ENCODE results near the gene UBE4B.

UBE4B gene

DNA sequence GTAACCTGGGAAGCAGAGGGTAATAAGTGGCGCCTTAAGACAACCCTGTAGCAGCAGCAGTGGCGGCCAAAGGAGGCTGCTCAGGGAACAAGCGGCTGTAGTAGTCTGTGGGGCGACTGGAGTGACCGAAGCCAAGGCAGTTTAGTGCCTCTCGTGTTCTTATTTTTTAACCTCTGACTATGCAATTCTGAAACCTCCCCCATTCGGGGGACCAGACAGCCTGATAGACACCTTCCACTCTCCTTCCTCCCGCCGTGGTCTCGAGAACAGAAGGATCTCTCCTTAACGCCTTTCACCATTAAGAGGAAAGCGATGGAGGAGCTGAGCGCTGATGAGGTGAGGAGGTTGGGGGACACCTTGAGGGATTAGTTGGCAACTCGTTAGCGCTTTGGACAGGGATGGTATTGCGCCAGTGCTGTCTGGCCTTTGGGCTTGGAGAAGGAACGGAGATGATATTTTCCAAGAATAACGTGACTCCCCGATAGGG is 644 bp downstream of the UBE4B start:
- peak overlapping the region; percentile 98 for H3K4me3 ChIP-seq (ENCODE audit: low read depth, low read length)

DNA sequence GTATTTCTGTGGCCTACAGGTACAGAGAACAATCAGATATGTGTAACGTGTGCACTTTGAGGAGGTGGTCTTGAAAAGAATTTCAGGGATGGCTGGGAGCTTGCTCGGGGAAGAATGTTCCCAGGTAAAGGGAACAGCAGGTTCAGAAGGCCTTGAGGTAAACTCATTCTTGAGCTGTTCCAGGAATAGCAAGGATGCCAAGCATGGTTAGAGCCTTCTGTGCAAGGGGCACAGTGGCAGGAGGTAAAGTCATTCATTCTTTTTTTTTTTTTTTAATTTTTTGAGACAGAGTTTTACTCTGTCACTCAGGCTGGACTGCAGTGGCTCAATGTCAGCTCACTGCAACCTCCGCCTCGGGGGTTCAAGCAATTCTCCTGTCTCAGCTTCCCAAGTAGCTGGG is 10.0 kb downstream of the UBE4B start:
- H3K4me3 ChIP-seq (ENCODE audit: low read depth, low read length): no peak overlapping the region

DNA sequence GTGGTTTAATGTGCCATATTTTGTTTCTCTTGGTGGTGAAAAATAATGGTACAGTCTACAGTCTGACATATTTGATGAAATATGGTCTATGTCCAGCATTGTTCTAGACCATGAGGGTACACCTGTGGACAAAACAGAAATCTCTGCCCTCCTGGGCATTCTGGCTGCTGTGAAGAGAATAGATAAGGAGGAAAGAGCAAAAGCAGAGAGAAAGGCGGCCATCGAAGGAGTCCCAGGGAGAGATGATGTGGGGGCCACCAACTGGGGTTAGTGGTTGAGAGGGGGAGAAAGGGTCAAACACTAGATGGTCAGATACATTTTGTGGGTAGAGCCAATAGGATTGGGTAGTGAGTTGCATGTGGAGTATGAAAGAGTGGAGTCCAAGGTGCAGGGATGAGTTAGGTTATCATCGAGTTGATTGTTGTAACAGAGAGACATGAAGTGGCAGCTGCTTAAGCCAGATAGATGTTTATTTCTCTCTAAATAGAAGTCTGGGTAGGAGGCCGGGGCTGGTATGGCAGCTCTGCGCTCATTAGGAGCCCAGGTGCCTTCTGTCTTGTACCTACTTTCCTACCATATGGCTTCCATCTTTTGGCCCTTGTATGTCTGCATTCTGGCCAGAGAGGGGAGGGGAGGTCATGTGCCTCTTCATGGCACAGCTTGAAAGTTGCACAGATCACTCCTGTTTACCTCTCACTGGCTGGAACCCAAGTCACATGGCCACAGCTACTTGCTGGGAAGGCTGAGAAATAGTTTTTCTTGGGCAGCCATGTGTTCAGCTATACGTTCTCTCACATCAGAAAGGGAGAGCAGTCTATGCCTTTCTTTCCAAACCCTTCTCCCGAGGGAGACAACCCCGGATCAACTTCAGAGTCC is 13.0 kb downstream of the UBE4B start:
- no peak overlapping the region for H3K4me3 ChIP-seq (ENCODE audit: low read depth, low read length)

DNA sequence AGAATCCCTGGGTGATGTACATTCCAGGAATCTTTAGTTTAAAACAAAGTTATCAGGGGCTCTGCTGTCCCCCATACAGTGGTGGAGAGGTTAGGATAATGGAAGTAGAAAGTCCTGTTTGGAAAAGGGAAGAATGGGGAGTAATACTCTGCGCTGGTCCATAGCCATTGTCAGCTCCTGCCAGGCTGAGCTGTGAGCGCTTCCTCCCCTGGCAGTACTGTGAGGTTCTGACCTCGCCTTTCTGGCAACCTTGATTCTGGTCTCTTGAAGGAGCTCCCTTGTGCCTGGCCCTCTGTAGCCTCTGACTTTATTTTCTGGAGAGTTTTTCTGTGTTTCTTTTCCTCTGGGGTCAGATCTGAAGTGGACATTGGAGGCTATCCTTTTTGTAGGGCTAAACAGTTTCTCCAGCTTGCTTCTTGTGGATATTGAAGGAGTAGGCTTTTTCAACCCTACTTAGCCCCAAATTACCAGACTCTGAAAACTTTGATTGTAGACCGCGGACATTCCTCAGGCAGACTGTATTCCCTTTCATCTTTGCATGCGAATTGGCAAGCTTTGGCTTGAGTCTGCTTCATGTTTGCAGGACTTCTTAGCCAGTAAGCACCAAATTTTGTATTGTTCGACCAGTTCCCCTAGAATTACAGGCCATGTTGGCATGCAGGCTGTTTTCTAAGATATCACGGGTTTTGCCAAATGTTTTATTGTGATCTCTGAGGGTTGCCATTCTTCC is 13.8 kb downstream of the UBE4B start:
- H3K4me3 ChIP-seq (ENCODE audit: low read depth, low read length): no peak overlapping the region

GRCh38 chr1:10048601-10049000 is 15.8 kb downstream of the UBE4B start:
- H3K4me3 ChIP-seq (ENCODE audit: low read depth, low read length): no peak overlapping the region

DNA sequence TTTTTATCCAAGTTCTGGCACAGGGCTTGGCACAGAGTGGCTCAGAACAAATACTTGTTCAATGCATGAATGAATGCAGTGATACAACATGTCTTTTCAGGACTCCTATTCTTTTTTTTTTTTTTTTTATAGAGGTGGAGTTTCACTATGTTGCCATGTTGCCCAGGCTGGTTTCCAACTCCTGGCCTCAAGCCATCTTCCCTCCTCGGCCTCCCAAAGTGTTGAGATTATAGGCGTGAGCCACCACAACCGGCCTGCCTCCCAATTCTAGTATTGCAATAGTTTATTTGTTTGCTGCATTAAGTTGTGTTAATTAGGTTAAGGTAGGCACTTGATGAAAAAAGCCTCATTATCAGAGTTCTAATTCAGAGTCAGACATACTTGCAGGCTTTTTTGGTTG is 17.9 kb downstream of the UBE4B start:
- H3K4me3 ChIP-seq (ENCODE audit: low read depth, low read length): no peak overlapping the region

GRCh38 chr1:10051656-10052055 is 18.9 kb downstream of the UBE4B start:
- no peak overlapping the region for H3K4me3 ChIP-seq (ENCODE audit: low read depth, low read length)

DNA sequence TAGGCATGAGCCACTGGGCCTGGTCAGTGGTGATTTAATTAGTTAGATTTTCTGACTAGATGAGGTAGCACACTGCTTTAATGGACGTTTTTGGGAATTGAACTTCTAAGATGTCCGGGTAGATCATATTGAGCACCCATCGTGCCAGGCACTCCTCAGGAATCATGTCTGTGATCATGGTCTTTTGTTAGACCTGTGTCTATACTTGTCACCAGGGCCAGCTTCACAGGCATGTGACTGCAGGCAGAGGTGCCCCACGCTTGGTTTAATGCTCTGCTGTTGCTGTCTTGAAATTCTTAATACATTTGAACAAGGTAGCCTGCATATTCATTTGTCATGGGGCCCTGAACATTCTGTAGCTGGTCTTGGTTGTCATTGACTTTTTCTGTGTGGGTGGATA is 19.6 kb downstream of the UBE4B start:
- no peak overlapping the region for H3K4me3 ChIP-seq (ENCODE audit: low read depth, low read length)

DNA sequence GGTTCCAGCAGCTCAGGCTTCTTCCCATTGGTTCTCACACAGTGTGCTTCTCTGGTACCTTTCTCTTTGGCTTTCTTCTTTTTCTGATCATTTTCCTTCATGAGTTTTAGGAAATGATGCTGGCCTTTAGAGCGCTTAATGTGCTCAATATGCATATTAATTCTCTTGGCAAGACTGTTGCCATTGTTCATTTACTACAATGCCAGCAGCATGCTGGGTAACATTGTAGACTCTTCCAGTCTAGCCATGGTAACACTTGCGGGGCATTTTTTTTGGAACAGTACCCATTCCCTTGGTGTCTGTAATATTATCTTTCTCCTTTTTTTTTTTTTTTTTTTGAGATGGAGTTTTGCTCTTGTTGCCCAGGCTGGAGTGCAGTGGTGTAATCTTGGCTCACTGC is 21.7 kb downstream of the UBE4B start:
- no peak overlapping the region for H3K4me3 ChIP-seq (ENCODE audit: low read depth, low read length)

DNA sequence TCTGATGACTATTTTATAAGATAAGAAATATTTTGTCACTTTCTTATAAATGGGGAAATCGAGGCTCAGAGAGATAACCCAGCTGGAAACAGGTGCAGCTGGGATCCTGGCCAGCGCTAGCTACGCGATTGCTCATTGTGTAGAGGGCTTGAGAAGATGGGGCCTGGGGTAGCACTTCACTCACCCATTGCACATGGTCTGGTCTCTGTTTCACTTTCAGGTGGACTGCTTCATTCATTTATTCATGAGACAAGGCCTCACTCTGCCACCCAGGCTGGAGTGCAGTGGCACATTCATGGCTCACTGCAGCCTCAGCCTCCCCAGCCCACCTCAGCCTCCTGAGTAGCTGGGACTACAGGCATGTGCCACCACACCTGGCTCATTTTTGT is 23.8 kb downstream of the UBE4B start:
- H3K4me3 ChIP-seq (ENCODE audit: low read depth, low read length): no peak overlapping the region

- H3K4me3 ChIP-seq (ENCODE audit: low read depth, low read length): no peak overlapping the region
These were observed 24.6 kb downstream of the UBE4B start for GRCh38 chr1:10057343-10057742.

DNA sequence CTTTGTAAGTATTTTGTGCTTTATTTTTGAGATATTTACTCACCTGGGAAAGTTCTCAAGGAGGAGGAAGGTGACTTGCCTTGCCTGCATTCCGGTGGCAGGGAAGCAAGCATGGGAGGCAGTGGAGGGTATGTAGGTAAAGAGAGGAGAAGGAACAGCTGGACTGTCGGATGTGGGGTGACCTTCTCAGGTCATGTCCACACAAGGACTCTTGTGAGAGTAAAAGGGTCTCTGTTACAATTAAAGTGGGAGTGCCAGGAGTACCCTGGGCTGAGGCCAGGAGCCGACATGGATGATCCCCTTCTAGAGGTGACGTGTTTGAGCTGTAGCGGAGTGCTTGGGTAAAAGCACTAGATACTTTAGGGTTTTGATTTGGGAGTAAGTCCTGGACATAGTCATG is 25.0 kb downstream of the UBE4B start:
- H3K4me3 ChIP-seq (ENCODE audit: low read depth, low read length): no peak overlapping the region

DNA sequence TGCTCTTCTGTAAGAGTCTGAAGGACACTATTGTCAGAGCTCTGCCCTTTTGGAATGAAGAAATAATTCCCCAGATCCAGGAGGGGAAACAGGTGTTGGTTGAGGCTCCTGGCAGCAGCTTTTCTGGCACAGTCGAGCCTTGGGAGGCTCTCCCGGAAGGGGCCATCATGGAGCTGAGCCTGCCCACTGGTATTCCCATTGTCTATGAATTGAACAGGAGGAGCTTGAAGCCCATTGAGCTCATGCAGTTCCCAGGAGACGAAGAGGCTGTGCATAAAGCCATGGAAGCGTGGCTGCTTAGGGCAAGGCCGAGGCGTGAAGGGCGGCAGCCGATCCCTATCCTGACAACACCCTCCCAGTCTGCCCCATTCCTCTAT is 26.6 kb downstream of the UBE4B start:
- H3K4me3 ChIP-seq (ENCODE audit: low read depth, low read length): no peak overlapping the region

DNA sequence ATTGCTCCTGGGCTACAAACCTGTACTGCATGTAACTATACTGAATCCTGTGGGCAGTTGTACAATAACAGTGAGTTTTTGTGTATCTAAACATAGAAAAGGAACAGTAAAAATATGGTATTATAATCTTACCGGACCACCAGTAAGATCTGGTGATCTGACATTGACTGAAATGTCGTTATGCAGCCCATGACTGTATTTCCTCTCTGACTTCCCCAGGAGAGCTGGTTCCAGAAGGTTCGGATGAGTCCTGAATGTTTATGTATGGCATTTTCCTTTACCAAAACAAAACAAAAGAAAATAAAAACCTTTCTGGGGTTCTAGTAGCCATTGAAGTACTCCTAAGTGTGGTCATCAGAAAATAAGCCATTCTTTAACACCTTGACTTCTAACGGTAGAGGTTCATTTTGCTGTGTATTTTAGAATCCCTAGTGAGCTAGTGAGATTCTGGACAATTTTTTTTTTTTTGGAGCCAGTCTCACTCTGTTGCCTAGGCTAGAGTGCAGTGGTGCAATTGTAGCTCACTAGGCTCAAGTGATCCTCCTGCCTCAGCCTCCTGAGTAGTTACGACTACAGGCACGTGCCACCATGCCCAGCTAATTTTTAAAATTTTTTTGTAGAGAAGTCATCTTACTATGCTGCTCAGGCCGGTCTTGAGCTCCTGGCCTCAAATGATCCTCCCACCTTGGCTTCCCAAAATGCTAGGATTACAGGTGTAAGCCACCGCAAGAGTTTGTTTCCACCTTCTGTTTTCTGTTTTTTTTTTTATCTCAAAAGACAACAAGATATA is 27.7 kb downstream of the UBE4B start:
- no peak overlapping the region for H3K4me3 ChIP-seq (ENCODE audit: low read depth, low read length)

GRCh38 chr1:10061276-10061675 is 28.5 kb downstream of the UBE4B start:
- H3K4me3 ChIP-seq (ENCODE audit: low read depth, low read length): no peak overlapping the region

GRCh38 chr1:10063878-10064277 is 31.1 kb downstream of the UBE4B start:
- H3K4me3 ChIP-seq (ENCODE audit: low read depth, low read length): no peak overlapping the region

DNA sequence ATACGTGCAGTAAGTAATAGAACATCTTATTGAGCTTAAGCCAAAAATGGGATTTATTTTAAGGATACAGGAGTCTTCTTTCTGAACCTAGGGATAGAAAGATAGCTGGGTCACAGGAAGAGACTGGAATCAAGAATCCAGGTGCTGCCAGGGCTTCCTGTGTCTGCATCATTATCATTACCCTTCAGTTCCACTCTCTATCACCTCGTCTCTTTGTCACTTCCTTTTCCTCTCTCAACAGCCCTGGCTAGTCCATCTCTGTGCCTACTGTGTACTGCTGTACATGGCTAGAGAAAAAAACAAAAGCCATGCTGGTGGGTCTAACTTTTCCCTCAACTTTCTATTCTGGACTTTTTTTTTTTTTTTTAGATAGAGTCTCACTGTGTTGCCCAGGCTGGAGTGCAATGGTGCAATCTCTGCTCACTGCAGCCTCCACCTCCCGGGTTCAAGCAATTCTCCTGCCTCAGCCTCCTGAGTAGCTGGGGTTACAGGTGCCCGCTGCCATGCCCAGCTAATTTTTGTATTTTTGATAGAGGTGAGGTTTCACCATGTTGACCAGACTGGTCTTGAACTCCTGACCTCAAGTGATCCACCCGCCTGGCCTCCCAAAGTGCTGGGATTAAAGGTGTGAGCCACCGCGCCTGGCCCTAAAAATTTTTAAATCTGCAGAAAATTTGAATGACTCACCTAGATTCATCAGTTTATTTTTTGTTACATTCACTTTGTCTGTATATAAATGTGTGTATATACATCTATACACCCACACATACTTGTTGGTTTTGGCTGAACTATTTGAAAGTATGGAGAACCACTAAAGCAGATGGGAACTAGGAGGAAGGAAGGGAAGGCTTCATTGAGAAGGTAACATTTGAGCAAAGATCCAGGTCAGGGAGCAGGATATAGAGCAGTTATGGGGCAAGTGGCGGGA is 31.9 kb downstream of the UBE4B start:
- no peak overlapping the region for H3K4me3 ChIP-seq (ENCODE audit: low read depth, low read length)

DNA sequence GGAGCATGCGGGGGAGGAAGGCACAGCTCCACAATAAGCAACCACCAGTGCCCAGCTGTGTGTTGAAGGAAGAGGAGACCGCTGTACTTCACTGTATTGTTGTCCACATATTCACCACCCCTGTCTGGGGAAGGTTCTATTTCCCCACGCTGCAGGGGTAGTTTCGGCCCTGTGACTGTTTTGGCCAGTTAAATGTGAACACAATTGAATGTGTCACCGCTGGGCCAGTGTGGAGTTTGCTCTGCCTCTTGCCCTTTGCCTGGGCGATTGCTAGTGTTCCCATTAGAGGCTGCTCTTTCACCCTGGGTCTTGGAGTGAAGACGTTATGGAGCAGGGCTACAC is 32.6 kb downstream of the UBE4B start:
- H3K4me3 ChIP-seq (ENCODE audit: low read depth, low read length): no peak overlapping the region

- no peak overlapping the region for H3K4me3 ChIP-seq (ENCODE audit: low read depth, low read length)
These were observed 33.0 kb downstream of the UBE4B start for GRCh38 chr1:10065760-10066159.

- H3K4me3 ChIP-seq (ENCODE audit: low read depth, low read length): no peak overlapping the region
These were observed 36.0 kb downstream of the UBE4B start for GRCh38 chr1:10068605-10069294.

Data from iPS-11a (cell line).